Keratinocyte (primary cell): ENCODE data around the gene C3orf20. TPM values are rescaled to one million over a fixed set of nuclear protein-coding genes. Genes with fewer than 3 reads are reported as not detected.

ENCODE experiments used
- DNase-seq: peaks from one replicate; pipeline ENCODE4 v3.0.0-alpha.2; 2011; ENCODE audit warnings: low read depth, missing footprints, low spot score
- FAIRE-seq: peaks from 2 replicates; lab custom pipeline; 2011; peaks lifted over from hg19 to GRCh38; lab: Jason Lieb, UNC
- H2AFZ ChIP-seq: 2 replicates; pipeline ENCODE4 v1.6.0; 2012; ENCODE audit warnings: low read length, control low read depth, inconsistent platforms; ENCODE audit not compliant: control insufficient read depth
- H3K27ac ChIP-seq: 2 replicates; pipeline ENCODE4 v1.5.1; 2011; ENCODE audit warnings: low read length; ENCODE audit not compliant: control insufficient read depth, insufficient read depth
- H3K27me3 ChIP-seq: 3 replicates; pipeline ENCODE4 v1.6.0; 2011; ENCODE audit warnings: low read length; ENCODE audit not compliant: control insufficient read depth, insufficient read depth; ENCODE audit errors: extremely low read depth
- H3K36me3 ChIP-seq, 2 experiments: 2 replicates in 1 of 2; 3 replicates in 1 of 2; pipeline ENCODE4 v1.5.1; 2011; ENCODE audit warnings: low read length in 2 of 2, mild to moderate bottlenecking in 1 of 2; ENCODE audit not compliant: control insufficient read depth in 2 of 2, insufficient read depth in 2 of 2; ENCODE audit errors: extremely low read depth in 1 of 2
- H3K4me1 ChIP-seq: 3 replicates; pipeline ENCODE4 v1.5.1; 2011; ENCODE audit warnings: low read length; ENCODE audit not compliant: control insufficient read depth, insufficient read depth; ENCODE audit errors: extremely low read depth
- H3K4me2 ChIP-seq: 3 replicates; pipeline ENCODE4 v1.6.0; 2011; ENCODE audit warnings: low read depth, low read length; ENCODE audit not compliant: control insufficient read depth, insufficient read depth; ENCODE audit errors: extremely low read depth
- H3K4me3 ChIP-seq, 3 experiments: fragments of 200-600 bp in 1 of 3; sonication (generic) in 1 of 3; 2 replicates in 2 of 3; 3 replicates in 1 of 3; pipeline ENCODE4 v1.5.1; 2011 to 2016; ENCODE audit warnings: low read length in 3 of 3, mild to moderate bottlenecking in 3 of 3, control low read depth in 2 of 3, inconsistent platforms in 1 of 3, low read depth in 1 of 3, mixed read lengths in 1 of 3, mixed run types in 1 of 3, moderate library complexity in 1 of 3; ENCODE audit not compliant: control insufficient read depth in 2 of 3, insufficient read depth in 2 of 3; ENCODE audit errors: extremely low read depth in 1 of 3
- H3K79me2 ChIP-seq: 2 replicates; pipeline ENCODE4 v1.6.0; 2012; ENCODE audit warnings: low read length; ENCODE audit not compliant: control insufficient read depth, insufficient read depth
- H3K9ac ChIP-seq: 3 replicates; pipeline ENCODE4 v1.6.0; 2011; ENCODE audit warnings: low read length; ENCODE audit not compliant: control insufficient read depth, insufficient read depth; ENCODE audit errors: extremely low read depth
- H3K9me1 ChIP-seq: 3 replicates; pipeline ENCODE4 v1.6.0; 2011; ENCODE audit warnings: low read length; ENCODE audit not compliant: control insufficient read depth, insufficient read depth; ENCODE audit errors: extremely low read depth
- H3K9me3 ChIP-seq: 2 replicates; pipeline ENCODE4 v1.5.1; 2012; ENCODE audit warnings: low read depth, low read length; ENCODE audit not compliant: control insufficient read depth
- H4K20me1 ChIP-seq: 3 replicates; pipeline ENCODE4 v1.6.0; 2011; ENCODE audit warnings: low read length; ENCODE audit not compliant: control insufficient read depth, insufficient read depth; ENCODE audit errors: extremely low read depth
- EZH2 ChIP-seq: IDR thresholded peaks from one replicate; pipeline ENCODE4 v1.6.1; 2012; ENCODE audit warnings: inconsistent platforms, mild to moderate bottlenecking, low read length, moderate library complexity
- dilution Hi-C: fragments of 300-500 bp; cut with MboI; formaldehyde crosslinking; loops from one replicate; pipeline ENCODE4 v1.7.0; 2020; ENCODE audit warnings: low sequenced_read_pairs; ENCODE audit not compliant: extremely low pct_ligation_motif_present
- polyA plus RNA-seq, 5 experiments: library from polyadenylated mRNA; depleted of rRNA in 3 of 5; stranded (reverse) in 3 of 5; stranded (forward) in 1 of 5; unstranded in 1 of 5; fragments of >200 nt; gene quantifications; 1 replicate in 1 of 5; 2 replicates in 3 of 5; 3 replicates in 1 of 5; pipeline versions ENCODE4 v1.2.1 to v1.2.3, GENCODE V29; 2011 to 2012; ENCODE audit warnings: missing spikeins in 2 of 5, low read depth in 1 of 5, low replicate concordance in 1 of 5
- TF ChIP-seq, protein P1 (sequence below), 3 experiments: IDR thresholded peaks in 1 of 3; conservative IDR thresholded peaks in 1 of 3; optimal IDR thresholded peaks in 1 of 3; 2 replicates in 2 of 3; 3 replicates in 1 of 3; pipeline versions ENCODE3 to v1.5.1; 2011; ENCODE audit warnings: low read length in 3 of 3, mild to moderate bottlenecking in 3 of 3, moderate library complexity in 2 of 3, control low read depth in 1 of 3, inconsistent platforms in 1 of 3; ENCODE audit not compliant: insufficient read depth in 2 of 3; ENCODE audit errors: extremely low read depth in 1 of 3

C3orf20 gene
- polyA plus RNA-seq, 1 donor (not counting 4 experiments of a cell fraction or from before 2014, with no cell fraction given), result not detected

DNA sequence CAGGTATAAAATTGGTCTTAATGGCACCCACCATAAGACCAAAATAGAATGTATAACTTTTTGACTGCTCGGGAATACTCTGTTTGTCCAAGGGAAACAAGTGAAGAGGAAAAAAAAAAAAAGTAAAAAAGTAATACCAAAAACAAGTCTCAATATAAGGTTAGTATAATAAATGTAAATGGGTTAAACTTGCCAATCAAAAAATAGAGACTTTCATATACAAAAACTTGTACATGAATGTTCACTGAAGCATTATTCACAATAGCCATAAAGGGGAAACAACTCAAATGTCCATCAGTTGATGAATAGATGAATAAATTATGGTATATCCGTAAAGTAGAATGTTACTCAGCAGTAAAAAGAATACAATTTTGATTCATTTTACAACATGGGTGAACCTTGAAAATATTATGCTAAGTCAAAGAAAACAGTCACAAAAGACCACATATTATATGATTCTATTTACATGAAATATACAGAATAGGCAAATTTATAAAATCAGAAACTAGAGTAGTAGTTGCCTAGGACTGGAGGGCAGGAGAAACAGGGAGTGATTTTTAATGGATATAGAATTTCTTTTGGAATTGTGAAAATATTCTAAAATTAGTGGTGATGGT lies 104.2 kb downstream of the C3orf20 start:
- dilution Hi-C loops, result no loop called here
- no peaks in the 10 kb centered on the region for H3K79me2 ChIP-seq
- H3K27me3 ChIP-seq, result no peaks in the 10 kb centered on the region
- H3K9me3 ChIP-seq, result no peaks in the 10 kb centered on the region
- H3K27ac ChIP-seq, result no peak overlapping the region
- no peak for FAIRE-seq
- no peak overlapping the region for H3K9ac ChIP-seq
- TF ChIP-seq, protein P1, sequence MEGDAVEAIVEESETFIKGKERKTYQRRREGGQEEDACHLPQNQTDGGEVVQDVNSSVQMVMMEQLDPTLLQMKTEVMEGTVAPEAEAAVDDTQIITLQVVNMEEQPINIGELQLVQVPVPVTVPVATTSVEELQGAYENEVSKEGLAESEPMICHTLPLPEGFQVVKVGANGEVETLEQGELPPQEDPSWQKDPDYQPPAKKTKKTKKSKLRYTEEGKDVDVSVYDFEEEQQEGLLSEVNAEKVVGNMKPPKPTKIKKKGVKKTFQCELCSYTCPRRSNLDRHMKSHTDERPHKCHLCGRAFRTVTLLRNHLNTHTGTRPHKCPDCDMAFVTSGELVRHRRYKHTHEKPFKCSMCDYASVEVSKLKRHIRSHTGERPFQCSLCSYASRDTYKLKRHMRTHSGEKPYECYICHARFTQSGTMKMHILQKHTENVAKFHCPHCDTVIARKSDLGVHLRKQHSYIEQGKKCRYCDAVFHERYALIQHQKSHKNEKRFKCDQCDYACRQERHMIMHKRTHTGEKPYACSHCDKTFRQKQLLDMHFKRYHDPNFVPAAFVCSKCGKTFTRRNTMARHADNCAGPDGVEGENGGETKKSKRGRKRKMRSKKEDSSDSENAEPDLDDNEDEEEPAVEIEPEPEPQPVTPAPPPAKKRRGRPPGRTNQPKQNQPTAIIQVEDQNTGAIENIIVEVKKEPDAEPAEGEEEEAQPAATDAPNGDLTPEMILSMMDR (optimal IDR thresholded peaks at IDR 0.05 in 1 of 3, IDR thresholded peaks at IDR 0.05 in 1 of 3, conservative IDR thresholded peaks at IDR 0.05 in 1 of 3; ENCODE audit: extremely low read depth in 1 of 3, insufficient read depth in 2 of 3, low read length in 3 of 3), result no peak
- TF ChIP-seq EZH2, result no peak
- H3K36me3 ChIP-seq, result no peaks in the 10 kb centered on the region
- no peaks in the 10 kb centered on the region for H3K4me1 ChIP-seq
- H2AFZ ChIP-seq, result no peak overlapping the region
- H4K20me1 ChIP-seq, result no peaks in the 10 kb centered on the region
- no peak overlapping the region for H3K4me3 ChIP-seq
- no peak overlapping the region for H3K4me2 ChIP-seq
- DNase-seq, result no peak
- H3K9me1 ChIP-seq, result no peaks in the 10 kb centered on the region

DNA sequence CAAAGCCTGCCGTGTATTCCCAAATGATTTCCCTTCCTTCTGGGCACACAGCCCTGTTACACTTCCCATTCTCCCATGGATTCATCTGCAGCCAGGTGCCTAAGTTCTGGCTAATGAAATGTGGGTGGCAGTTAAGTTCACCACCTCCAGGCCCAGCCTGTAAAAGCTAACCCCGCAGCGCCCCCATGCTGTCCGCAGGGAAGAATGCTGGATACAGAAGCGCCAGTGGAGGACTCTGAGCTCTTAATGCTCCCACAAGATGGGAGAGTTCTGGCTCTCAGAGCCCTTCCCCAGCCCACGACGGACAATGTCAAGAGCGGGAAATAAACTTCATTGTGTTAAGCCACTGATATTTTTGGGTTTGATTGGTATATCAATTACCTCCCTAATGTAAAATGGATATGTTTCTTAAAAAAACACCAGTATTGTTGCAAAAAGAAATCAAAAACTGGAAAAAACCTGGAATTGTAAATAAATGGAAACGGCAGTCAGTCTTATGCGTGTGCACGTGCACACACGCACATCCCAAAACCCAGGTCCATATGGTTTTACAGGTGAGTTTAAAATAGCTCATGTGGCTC lies 106.1 kb downstream of the C3orf20 start:
- H3K79me2 ChIP-seq, result no peaks in the 10 kb centered on the region
- no peaks in the 10 kb centered on the region for H4K20me1 ChIP-seq
- no peaks in the 10 kb centered on the region for H3K36me3 ChIP-seq
- TF ChIP-seq, protein P1 (optimal IDR thresholded peaks at IDR 0.05 in 1 of 3, IDR thresholded peaks at IDR 0.05 in 1 of 3, conservative IDR thresholded peaks at IDR 0.05 in 1 of 3; ENCODE audit: extremely low read depth in 1 of 3, insufficient read depth in 2 of 3, low read length in 3 of 3), result peak; percentile 61 to 77 (median 76)
- no peak for TF ChIP-seq EZH2
- H3K27me3 ChIP-seq, result no peaks in the 10 kb centered on the region
- H2AFZ ChIP-seq, result no peak overlapping the region
- FAIRE-seq (no peak), DNase-seq (no peak)
- dilution Hi-C loops, result no loop called here
- H3K27ac ChIP-seq, result no peak overlapping the region
- no peaks in the 10 kb centered on the region for H3K9me1 ChIP-seq
- no peaks in the 10 kb centered on the region for H3K9me3 ChIP-seq
- H3K9ac ChIP-seq, result no peak overlapping the region
- H3K4me3 ChIP-seq, result no peak overlapping the region
- H3K4me1 ChIP-seq, result no peaks in the 10 kb centered on the region
- no peak overlapping the region for H3K4me2 ChIP-seq
